WI38 (cell line): ENCODE data around the gene SPOCK1.

ENCODE experiments used
- H3K4me3 ChIP-seq: 2 replicates; pipeline ENCODE4 v1.5.1; 2011; ENCODE audit warnings: low read depth, mild to moderate bottlenecking, control low read depth, low read length
- TF ChIP-seq, protein P1 (sequence below): IDR thresholded peaks from 2 replicates; pipeline ENCODE4 v1.5.1; 2012; ENCODE audit warnings: low read depth, mild to moderate bottlenecking, control low read depth, low read length

Gene SPOCK1

DNA sequence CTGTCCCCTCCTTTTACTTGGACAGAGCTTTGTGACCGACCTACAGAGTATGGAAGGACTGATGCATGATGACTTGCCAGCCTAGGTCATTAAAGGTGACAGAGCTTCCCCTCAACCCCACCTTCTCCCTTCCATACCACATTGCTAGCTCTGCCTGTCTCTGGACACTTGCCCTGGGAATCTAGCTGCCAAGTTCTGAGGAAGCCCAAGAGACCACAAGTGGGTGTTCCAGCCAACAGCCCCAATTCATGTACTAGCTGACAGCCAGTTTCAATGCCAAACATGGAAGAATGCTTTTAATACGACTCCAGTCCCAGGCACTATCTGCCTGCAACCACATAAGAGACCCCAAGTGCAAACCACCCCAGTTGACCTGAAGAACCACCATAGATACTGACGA, 477.1 kb downstream of the SPOCK1 start:
- TF ChIP-seq, protein P1, sequence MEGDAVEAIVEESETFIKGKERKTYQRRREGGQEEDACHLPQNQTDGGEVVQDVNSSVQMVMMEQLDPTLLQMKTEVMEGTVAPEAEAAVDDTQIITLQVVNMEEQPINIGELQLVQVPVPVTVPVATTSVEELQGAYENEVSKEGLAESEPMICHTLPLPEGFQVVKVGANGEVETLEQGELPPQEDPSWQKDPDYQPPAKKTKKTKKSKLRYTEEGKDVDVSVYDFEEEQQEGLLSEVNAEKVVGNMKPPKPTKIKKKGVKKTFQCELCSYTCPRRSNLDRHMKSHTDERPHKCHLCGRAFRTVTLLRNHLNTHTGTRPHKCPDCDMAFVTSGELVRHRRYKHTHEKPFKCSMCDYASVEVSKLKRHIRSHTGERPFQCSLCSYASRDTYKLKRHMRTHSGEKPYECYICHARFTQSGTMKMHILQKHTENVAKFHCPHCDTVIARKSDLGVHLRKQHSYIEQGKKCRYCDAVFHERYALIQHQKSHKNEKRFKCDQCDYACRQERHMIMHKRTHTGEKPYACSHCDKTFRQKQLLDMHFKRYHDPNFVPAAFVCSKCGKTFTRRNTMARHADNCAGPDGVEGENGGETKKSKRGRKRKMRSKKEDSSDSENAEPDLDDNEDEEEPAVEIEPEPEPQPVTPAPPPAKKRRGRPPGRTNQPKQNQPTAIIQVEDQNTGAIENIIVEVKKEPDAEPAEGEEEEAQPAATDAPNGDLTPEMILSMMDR = no peak
- H3K4me3 ChIP-seq = no peak overlapping the region

DNA sequence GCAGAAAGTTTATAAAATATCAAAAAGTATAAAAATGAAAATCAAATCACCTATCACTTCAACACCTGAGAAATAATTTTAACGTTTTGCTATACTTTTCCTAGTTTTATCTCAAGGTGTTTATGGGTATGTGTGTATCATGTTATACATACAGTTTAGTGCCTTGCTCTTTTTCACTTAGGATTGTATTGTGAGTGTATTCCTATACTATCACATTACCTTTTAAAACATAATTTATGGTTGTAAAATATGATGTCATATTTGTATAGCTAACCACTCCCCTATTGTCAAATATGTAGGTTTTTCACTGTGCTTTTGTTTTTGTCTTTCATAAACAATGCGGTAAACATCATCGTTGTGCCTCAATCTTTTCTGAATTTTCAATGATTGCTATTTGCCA, 479.9 kb downstream of the SPOCK1 start:
- no peak overlapping the region for H3K4me3 ChIP-seq

DNA sequence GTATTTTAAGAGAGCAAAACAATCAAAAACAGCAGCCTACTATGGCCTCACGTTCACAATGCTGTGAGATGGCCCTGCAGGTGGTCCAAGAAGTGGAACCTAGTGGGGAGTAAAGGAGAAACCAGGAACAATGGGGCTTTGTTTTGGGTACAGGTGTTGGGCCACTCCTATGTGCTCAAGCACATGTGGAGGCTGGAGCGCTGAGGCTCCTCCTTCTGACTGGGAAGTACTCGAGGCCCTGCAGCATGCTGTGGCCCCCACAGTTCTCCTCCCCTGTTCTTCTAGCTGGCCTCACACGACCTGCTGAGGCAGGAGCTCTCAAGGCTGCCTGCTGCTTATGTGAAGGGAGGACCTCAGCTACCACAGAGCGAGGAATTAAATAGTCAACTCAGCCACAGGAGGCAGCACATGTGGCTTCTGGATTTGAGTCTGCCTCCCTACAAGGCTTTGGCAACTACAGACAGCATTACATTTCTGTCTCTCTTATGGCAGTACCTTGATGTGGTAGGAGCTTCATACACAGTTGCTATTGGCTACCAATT, 482.3 kb downstream of the SPOCK1 start:
- TF ChIP-seq, protein P1 = no peak
- H3K4me3 ChIP-seq = no peak overlapping the region

More for the DNA sequence above, 479.9 kb downstream of the SPOCK1 start:
- TF ChIP-seq, protein P1 = no peak

DNA sequence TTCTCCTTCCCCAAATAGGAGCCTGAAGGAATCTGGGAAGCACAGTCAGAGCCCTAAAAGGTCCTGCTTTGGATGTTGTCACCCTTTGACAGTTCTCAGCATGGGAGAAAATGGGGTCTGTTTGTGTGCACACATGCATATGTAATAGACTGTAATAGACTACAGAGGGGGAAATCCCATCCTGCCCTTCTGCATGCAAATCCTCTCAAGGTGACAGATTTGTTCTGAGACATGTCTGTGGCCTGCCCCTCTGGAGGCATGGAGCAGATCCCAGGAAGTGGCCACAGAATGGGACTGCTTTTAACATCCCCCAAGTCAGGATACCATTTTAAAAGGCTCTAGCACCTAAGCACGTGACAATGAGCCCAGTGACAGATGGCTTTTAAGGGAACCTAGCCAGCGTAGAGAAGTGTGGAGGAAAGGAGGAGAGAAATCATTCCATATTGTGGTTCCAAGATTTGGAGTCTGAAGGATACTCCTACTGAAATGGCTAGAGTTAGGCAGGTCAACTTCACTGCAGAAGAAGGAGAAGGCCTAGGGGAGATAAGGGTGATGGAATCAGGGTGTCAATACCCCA, 483.5 kb downstream of the SPOCK1 start:
- TF ChIP-seq, protein P1 = no peak
- H3K4me3 ChIP-seq = no peak overlapping the region

DNA sequence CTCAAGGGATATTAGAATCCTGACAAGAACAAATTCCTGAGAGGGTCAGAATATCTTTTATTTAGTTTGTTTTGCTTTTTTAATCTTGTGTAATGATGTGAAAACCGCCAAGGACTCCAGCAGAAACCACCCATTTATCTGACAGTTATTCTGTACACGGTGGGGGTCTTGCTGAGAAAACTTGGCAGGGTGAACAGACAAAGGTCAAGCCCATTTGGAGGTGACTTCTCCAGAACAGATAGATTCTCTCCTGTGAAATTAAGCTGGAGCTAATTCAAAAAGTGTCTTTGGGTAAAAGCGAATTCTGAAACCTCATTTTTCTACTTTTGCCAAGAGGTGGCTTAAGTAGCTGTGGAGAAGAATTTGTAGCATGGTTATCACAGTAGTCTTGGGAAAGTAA, 484.4 kb downstream of the SPOCK1 start:
- H3K4me3 ChIP-seq = no peak overlapping the region
- TF ChIP-seq, protein P1 = no peak

DNA sequence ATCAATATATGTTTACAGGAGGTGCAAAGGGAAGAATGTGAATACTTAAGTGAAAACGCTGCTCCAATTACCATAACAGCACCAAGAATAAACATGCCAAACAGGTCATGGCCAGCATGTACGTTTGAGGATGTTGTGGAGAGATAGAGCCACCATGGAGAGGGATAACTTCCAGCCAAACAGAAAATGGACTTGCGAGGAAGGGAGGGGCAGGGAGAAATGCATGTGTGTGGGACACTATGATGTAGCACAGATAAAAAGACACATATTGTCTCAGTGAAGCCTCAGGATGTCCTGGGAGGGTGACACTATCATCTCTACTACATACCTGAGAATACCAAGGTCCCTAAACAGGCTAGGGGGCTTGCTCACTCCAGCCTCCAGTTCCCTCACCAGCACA, 488.9 kb downstream of the SPOCK1 start:
- TF ChIP-seq, protein P1 = no peak
- H3K4me3 ChIP-seq = no peak overlapping the region

DNA sequence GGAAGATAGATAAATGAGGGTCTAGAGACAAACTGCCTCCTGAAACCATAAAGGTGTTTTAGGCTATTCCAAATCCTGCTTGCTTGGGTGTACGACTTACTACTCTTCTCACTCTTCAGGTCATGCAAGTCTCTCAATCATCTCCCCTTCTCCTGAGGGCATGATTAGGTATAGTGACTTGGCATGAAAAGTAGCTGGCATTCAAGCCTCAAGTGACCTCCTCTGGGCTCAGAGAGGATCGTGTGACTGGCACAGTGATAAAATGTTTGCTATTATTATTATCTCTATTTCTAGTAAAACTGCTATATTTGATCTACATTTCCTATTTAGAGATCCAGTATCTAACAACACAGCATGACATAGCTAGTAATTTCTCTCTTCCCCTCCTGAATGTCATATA, 494.8 kb downstream of the SPOCK1 start:
- TF ChIP-seq, protein P1 = no peak
- H3K4me3 ChIP-seq = no peak overlapping the region
